ENCODE data around the gene NACAD.

NACAD gene

GRCh38 chr7:45085619-45086200, 3.1 kb downstream of the NACAD start:
- DNase-seq (ENCODE audit: low read depth) = no peak
- no peak for TF ChIP-seq CTCF (IDR thresholded peaks at IDR 0.05; ENCODE audit: low read depth, low read length, missing control alignments)
- H3K4me3 ChIP-seq (ENCODE audit: low read depth, low read length) = no peak overlapping the region
- in situ Hi-C loops (cut with HindIII; ENCODE audit: low sequenced_read_pairs) = no loop called here

DNA sequence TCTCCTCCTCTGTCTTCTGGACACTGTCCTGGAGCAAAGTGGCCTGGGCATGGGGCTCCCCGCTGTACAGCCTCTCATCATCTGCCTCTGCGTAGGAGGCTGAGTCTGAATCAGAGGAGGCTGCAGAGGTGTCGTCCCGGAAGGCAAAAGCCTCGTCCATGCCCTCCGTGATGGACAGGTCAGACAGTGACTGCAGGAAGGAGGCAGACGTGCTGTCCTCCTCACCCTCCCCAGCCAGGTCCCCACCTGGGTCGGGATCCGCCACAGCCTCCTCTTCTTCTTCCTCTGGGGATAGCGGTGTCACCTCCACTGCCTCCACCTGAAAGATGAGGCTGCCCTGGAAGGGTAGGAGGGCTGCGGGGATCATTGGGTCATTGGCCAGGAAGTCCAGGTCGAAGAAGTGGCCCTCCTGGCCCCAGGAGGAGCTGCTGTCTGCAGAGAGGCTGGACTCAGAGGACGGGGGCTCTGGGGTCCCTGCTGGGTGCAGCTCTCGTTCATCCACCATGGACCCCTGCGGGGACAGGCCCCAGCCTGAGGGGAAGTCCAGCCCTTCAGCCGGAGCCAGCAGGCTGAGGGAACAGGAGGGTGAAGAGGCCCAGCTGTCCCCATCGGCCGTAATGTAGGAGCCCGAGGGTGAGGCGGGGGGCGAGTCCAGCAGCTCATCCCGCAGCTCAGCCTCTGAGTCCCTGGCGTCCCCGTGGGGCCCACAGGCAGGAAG, 3.7 kb downstream of the NACAD start:
- in situ Hi-C loops (cut with HindIII; ENCODE audit: low sequenced_read_pairs) = no loop called here
- TF ChIP-seq CTCF (IDR thresholded peaks at IDR 0.05; ENCODE audit: low read depth, low read length, missing control alignments) = no peak
- no peak overlapping the region for H3K4me3 ChIP-seq (ENCODE audit: low read depth, low read length)
- DNase-seq (ENCODE audit: low read depth) = no peak

DNA sequence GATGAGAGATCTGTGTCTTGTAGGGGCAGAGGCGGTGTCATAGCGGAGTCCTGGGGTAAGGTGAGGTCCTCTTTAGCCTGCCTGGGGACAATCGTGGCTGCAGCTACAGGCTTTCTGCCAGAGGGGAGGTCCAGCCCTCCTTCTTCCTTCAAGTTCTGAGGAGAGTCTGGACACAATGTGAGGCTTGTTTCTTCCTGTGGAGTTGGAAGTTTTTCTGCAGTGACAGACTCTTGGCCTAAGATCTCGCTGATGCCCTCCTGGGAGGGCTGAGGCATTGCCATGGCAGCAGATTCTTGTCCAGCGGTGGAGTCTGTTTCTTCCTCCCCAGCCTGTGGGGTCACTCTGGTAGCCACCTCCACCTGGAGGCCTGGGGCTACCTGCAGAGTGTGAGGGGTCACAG, 4.4 kb downstream of the NACAD start:
- in situ Hi-C loops (cut with HindIII; ENCODE audit: low sequenced_read_pairs) = no loop called here
- no peak for TF ChIP-seq CTCF (IDR thresholded peaks at IDR 0.05; ENCODE audit: low read depth, low read length, missing control alignments)
- no peak for DNase-seq (ENCODE audit: low read depth)
- H3K4me3 ChIP-seq (ENCODE audit: low read depth, low read length) = no peak overlapping the region

GRCh38 chr7:45082831-45083331, 5.9 kb downstream of the NACAD start:
- H3K4me3 ChIP-seq (ENCODE audit: low read depth, low read length) = no peak overlapping the region
- in situ Hi-C loops (cut with HindIII; ENCODE audit: low sequenced_read_pairs) = no loop called here
- TF ChIP-seq CTCF (IDR thresholded peaks at IDR 0.05; ENCODE audit: low read depth, low read length, missing control alignments) = no peak
- no peak for DNase-seq (ENCODE audit: low read depth)

DNA sequence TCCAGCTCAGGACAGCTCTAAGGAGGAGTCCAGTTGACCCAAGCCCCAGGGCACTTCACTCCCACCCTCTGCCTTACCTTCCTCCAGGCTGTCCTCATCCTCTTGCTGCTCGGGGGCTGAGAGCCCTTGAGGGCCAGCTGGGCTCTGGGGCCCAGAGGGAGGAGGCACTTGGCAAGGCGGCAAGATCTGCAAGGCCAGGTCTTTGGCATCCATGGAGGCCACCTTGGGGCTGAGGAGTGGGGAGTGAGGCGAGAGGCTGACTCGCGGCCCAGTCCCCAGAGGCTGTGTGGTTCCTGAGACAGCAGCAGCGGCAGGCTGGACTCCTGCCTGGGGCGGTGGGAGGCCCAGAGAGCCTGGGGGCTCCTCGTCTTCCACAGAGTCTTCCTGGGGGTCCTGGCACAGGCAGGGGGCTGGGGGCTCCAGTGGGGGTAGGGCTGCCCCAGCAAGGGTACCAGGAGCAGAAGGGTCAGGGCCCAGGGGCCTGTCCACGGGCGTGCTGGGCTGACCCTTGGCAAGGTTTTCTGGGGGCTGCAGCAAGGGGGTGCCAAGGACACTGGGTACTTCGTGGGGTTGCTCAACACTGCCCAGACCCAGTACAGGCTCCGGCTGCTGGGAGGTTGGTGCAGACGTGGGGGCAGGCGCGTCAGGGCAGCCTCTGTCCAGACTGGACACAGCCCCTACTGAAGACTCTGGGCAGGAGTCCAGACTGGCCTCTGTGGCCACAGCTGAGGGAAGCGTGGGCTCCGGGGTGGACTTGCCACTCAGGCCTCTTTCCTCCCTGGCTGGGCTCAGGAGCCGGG, 6.5 kb downstream of the NACAD start:
- no peak for DNase-seq (ENCODE audit: low read depth)
- in situ Hi-C loops (cut with HindIII; ENCODE audit: low sequenced_read_pairs) = no loop called here
- TF ChIP-seq CTCF (IDR thresholded peaks at IDR 0.05; ENCODE audit: low read depth, low read length, missing control alignments) = no peak
- H3K4me3 ChIP-seq (ENCODE audit: low read depth, low read length) = no peak overlapping the region

DNA sequence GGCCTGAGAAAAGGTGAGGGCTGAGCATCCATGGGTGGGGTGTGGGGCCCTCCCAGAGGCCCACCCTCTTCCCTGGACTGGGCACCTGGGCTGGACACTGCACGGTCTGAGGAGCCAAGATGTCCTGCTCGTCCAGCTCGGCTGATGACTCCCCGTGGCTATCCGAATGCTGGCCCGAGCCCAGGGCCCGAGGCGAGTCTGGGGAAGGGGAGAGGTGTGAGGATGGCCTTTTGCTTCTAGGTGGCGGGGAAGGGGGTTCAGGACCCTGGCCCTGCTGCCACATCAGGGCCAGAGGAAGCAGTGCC, 7.1 kb downstream of the NACAD start:
- TF ChIP-seq CTCF (IDR thresholded peaks at IDR 0.05; ENCODE audit: low read depth, low read length, missing control alignments) = no peak
- no peak overlapping the region for H3K4me3 ChIP-seq (ENCODE audit: low read depth, low read length)
- in situ Hi-C loops (cut with HindIII; ENCODE audit: low sequenced_read_pairs) = no loop called here
- DNase-seq (ENCODE audit: low read depth) = no peak

Data from astrocyte of the cerebellum (primary cell).